ENCODE results near the gene CDKN2B. TPM values are rescaled to one million over a fixed set of nuclear protein-coding genes. Genes with fewer than 3 reads are reported as not detected.

The CDKN2B gene
- polyA plus RNA-seq, 1 donor = 0.61 TPM

DNA sequence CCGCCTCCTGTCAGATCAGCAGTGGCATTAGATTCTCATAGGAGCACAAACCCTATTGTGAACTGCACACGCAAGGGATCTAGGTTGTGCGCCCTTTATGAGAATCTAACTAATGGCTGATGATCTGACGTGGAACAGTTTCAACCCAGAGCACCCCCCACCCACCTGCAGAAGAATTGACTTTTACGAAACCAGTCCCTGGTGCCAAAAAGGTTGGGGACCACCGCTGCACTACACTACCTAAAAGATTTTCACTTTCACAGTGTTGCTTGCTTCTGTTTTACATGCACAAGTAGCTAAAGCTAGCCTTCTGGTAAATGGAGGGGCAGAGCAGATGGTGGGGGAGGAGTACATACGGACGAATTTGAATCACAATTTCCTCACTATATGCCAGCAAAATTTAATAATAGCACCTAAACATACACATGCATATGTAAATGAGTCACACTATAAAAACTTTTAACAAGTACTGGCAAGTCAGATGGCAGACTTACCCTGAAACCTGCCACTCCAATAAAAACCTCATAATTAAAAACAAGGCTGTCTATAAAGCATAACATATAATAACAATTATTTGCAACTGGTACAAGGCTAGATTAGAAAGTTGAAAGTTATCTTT lies 24.0 kb upstream of the CDKN2B start:
- no peak for DNase-seq

DNA sequence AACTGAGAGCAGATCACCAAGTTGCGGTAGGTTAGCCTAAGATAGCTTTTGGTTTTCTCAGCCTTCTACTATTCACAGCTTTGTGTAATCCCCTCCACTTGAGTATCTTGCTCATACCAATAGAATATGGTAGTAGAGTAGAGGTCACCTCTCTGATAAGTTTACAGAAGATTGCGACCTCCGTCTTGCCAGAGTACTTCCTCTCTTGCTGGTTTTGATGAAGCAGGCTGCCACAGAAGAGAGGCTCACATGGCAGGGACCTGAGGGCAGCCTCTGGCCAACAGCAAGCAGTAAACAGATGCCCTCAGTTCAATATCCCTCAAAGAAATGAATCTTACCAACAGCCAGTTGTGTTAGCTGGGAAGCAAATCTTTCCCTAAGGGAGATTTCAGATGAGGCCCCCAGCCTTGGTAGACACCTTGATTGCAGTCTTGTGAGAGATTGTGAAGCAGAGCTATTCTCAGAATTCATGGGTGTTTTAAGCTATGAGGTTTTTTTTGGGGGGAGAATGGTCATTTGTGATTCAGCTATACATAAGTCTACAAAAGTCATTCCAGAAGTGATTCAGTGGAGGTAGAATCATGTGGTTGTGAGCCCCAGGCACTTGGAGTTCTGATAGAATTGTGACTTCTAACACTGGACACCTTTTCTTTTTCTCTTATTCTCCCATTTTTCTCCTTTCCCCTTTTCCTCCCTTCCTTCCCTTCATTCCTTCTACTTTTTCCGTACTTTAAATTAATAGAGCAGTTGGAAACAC lies 22.7 kb upstream of the CDKN2B start:
- DNase-seq = no peak

DNA sequence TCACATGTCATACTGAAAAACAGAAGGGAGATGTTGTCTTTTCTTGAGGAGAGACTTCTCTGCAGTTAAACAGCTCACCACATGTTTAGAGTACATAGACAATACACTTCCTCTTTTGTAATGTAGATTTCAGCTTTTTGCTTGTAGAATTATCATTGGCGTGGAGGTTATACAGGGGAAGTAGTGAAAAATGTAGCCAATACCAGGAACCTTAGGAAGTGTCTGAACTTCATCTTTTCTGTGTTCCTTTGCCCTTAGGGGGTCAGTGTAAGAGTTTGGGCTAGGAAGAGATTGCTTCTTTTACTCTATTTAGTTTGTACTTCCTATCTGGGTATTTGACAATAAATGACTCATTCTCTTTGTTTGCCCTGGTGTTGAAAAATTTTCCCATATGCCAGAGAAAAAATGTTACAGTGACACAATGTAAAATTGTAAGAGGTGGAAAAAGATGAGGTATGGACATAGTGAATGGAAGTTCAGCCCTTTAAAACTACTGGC lies 21.0 kb upstream of the CDKN2B start:
- DNase-seq = no peak

DNA sequence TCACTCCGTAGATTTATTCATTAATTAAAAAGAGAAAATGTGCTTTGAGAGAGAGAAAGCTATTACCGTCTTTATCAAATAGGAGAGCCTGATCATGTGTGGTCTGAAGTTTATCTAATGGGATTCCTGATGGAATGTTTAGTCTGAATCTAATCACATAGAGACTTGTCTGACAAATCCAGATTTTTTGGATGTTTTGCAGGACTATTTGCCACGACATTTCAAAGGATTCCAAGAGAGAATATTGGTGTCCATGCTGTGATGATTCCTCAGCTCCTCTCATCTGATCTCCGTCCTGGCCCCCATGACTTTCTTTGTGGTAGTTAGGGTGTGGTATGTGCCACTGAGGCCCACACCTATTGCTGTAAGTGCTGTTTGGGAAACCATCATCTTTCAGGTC lies 20.1 kb upstream of the CDKN2B start:
- DNase-seq = no peak

DNA sequence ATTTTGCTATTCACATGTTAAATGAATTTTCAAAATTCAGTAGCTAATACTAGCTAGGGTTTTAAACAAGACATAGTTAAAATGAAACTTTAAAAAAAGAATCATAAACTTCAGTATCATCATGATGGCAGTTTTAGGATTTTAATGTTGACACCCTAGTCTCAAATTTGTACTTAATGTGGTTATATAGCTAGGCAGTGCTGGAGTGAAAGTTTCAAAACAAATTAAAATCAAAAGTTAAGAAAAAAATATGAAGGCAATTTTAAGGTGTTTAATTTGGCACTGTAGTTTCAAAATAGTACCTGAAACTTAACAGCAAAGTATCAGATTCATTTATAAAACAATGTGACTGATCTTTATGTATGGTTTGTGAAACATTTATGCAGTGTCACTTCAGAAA lies 19.3 kb upstream of the CDKN2B start:
- DNase-seq = no peak

DNA sequence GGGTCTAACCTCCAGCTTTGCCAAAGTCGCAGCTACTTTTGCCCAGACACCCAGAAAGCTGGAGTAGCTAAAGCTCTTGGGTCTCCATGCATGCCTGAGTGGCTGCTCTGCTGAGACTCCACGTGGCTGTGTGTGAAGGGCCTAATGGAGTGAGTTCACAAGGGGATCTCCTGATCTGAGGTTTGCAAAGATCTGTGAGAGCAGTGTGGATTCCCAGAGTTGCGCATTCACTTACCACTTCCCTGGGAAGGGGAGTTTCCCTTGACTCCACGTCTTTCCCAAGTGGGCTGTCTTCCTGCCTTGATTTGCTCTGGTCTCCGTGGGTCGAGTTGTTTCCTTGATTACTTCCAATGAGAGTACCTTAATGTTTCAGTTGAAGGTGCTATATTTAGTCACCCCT lies 17.6 kb upstream of the CDKN2B start:
- no peak for DNase-seq

DNA sequence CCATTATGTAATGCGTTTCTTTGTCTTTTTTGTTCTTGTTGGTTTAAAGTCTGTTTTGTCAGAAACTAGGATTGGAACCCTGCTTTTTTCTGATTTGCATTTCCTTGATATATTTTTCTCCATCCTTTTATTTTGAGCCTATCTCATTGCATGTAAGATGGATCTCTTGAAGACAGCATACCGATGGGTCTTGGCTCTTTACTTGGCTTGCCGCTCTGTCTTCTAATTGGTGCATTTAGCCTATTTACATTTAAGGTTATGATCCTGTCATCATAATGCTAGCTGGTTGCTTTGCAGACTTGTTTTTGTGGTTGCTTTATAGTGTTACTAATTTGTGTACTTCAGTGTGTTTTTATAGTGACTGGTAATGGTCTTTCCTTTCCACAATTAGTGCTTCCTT lies 13.3 kb upstream of the CDKN2B start:
- DNase-seq = no peak

DNA sequence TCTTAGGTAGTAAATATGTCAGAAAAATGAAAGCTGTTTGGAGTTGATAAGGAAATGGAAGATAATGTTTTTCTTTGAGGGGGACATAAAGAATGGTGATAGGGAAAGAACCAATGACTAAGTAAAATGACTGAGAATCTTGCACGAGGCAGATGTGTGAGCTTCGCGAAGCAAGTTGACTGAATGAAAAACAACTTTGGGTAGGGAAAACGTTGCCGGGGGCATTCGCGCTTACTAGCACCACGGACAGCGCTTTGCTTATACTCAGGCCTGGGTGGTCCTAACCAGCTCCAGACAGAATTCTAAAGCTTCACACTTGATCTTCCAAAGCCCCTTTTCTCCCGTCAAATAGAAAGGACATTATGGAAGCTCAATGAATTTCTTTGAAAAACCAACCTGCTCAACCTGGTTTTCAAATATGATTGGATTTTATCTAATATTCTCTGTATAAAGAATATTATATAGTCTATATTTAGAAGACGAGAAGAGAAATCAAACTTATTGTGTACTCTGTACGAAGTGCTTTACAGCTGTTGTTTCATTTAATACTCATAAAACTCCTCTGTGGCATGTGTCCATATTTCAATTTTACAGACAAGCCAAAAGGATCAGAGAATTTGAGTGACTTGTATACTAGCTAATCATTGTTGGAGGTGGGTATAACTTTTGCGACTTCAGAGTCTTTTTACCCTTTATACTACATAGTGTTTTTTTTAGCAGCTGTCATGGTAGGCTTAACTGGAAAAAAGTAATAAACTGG lies 1.9 kb upstream of the CDKN2B start:
- DNase-seq = peak; percentile 59

DNA sequence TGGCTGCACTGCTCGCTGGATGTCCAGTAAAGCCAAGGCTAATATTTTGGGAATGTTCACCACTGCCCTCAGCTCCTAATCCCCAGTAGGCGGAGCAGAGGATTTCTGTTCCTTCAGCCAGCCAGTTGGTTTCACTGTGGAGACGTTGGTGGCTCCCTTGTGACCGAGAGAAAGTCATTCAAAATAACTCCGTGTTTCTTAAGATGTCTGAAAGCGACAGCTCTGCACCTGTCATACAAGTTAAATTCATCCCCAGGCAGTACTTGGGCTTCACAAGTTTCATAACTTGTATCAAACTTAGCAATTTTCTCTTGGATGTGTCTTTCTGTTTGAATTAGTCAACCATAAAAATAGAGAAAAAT lies 382 bp upstream of the CDKN2B start:
- no peak for DNase-seq

DNA sequence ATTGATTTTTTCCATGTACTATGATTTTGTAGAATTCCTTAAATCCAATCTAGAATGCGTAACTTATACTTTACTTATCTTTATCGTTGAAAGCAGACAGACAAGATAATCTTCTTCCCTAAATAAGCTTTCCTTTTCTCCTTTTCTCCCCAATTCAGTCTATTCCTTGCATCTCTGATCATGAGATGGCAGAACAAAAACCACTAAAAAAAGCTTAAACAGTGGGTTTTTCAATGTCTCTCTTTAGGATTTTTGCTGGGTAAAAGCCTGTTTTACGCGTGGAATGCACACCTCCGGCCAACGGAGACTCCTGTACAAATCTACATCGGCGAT lies 755 bp downstream of the CDKN2B start:
- DNase-seq = no peak

DNA sequence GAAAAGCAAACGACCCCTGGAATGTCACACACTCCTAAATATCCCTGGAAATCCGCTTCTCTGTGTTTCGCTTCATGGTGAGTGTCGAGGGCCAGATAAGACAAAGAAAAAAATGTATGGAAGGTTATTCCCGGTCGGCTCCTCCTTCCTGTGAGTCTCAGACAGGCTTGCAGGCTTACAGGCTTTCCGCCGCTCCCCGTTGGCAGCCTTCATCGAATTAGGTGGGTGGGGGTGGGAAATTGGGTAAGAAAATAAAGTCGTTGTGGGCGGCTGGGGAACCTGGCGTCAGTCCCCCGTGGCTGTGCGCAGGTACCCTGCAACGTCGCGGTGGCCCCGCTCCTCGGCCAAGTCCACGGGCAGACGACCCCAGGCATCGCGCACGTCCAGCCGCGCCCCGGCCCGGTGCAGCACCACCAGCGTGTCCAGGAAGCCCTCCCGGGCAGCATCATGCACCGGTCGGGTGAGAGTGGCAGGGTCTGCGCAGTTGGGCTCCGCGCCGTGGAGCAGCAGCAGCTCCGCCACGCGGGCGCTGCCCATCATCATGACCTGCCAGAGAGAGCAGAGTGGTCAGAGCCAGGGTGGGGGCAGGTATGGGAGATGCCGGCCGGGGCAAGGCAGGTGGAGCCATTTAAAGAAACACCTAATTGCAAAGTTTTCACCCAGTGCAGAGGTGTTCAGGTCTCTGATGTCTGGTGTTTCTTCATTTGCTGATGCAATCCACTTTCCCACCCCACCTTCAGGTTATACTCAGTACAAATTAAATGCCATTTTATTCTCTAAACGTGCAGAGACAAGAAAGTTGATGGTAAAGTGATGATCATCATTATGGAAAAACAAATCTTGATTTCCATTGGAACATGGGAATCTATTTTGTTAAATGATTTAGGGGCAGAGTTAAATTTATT lies 3.2 kb downstream of the CDKN2B start:
- DNase-seq = no peak

DNA sequence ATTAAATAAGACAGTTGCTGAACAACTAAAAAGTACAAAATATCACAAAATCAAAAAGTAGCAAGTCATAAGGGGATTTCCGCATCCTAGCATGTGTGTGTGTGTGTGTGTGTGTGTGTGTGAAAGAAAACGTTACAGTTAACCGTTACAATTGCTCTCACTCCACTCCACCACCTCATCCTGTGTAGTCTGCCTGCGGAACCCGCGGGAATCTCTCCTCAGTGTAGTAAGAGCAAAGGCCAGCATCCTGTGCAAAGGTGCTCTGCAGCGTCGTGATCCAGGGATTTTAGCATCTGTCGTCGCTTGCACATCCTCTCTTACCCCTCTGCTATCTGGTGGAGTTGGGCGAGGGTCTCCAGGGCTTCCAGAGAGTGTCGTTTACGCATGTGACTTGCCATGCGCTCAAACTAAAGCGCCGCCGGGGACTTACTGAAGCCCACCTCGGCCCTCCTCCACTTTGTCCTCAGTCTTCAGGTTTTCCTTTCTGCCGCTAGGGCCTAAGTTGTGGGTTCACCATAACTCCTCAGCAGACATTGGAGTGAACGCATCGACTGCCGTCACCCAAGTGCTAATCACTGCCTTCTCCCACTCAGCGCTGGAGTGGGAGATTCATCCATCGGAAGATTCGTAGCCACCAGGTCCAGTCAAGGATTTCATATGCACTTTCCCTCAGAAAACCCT lies 3.9 kb downstream of the CDKN2B start:
- no peak for DNase-seq

DNA sequence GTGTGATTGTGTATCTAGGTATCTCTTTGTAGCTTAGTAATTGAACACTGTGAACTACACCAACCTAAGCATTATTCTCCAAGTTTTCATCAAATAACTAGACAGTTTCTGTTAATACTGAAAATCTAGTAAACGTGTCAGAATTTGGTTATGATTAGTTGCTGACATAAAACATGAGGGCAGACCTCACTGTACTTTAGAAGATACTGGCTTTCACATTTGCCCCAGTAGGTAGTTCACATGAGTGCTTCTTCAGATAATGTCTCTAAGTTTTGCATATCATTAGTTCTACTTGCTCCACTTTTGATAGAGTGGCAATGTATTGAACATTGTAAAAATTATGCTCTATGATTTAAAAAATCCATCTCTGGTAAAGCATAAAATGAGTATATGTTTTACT lies 7.1 kb downstream of the CDKN2B start:
- DNase-seq = no peak

DNA sequence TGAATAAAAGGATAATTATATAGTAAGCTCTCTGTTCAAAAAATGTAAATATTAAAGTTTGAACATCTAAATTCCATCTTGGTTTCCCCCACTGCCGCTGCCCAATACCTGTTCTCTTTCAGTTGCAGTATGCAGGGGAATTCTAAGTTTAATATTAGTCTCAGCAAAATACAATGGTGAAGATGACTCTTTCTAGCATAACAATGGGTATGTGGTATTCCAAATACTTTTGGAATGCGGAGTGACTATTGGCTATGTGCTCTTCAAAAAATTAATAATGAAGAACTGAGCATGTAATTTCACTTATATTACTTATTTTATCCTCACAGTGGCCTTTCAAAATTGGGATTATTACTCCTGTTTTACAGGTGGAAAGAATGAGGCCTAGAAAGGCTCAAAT lies 11.1 kb downstream of the CDKN2B start:
- no peak for DNase-seq

DNA sequence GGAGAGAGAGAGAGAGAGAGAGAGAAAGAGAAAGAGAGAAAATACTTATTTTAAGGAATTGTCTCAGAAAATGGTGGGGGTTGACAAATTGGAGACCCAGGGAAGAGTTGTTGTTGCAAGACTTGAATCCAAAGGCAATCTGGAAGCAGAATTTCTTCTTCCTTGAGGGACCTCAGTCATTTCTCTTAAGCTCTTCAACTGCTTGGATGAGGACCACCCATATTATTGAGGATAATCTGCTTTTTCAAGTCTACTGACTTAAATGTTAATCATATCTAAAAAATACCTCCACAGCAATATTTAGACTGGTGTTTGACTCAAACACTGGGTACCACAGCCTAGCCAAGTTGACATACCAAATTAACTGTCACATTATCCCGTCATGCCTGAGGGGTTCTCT lies 11.6 kb downstream of the CDKN2B start:
- DNase-seq = no peak

DNA sequence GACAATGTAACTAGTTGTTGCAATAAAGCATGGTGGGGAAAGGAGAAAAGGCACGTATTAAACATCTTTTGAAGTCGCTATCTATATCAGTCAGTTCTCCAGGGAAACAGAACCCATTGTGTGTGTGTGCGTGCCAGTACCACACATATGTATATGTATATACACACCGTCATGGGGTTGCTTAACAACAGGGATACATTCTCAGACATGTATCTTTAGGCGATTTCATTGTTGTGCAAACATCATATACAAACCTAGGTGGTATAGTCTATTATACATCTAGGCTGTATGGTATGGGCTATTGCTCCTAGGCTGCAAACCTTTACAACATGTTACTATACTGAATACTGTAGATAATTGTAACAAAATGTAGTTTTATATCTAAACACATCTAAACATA lies 12.2 kb downstream of the CDKN2B start:
- no peak for DNase-seq

DNA sequence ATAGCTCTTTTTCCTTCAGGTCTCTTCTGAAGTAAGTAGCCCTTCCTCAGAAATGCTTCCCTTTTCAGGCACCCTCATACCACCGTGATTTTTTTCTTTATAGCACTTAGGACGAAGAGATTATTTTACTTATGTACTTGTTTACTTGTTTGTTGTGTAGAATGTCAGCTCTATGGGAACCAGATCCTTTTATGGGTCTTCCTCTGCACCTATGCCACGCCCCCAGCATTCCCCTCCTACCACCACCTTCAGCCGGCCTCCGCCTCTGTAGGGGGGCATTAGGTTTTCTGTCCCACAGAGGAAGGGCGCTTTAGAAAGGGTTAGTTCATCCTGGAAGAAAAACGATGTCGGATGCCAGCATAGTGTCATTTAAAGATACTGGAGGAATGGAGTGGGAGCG lies 12.7 kb downstream of the CDKN2B start:
- no peak for DNase-seq

DNA sequence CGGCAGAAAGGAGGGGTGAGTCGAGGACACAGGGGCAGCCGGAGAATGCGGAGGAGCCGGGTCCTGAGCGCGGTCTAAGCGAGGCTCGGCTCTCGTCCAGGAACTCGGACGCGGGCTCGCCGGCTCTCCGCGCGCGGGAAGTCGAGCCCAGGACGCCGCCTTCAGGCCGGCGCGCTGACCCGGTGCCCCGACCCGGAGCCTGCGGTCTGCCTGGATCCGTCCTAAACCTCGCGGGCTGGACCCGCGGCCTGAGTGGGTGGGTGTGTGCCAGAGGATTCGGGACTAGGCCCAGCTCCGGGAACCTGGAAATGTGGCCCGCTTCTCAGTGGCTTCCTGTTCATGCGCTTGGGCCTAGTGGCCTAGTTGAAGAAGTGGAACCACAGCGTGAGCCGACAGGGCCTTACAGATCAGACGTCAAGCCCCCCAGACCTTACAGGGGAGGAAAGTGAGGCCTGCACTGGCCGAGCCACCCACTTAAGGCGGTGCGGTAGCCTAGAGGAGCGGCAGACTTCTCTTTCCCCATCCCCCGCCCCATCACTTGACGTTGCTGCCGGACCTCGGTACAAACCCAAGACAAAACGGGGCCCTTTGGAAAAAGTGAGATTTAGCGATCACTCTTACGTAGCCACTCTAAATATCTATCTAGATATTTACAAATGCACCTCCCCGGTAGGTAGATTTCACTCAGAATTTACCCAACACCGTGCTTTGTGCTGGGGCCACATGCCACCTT lies 13.3 kb downstream of the CDKN2B start:
- peak; percentile 49 for DNase-seq

DNA sequence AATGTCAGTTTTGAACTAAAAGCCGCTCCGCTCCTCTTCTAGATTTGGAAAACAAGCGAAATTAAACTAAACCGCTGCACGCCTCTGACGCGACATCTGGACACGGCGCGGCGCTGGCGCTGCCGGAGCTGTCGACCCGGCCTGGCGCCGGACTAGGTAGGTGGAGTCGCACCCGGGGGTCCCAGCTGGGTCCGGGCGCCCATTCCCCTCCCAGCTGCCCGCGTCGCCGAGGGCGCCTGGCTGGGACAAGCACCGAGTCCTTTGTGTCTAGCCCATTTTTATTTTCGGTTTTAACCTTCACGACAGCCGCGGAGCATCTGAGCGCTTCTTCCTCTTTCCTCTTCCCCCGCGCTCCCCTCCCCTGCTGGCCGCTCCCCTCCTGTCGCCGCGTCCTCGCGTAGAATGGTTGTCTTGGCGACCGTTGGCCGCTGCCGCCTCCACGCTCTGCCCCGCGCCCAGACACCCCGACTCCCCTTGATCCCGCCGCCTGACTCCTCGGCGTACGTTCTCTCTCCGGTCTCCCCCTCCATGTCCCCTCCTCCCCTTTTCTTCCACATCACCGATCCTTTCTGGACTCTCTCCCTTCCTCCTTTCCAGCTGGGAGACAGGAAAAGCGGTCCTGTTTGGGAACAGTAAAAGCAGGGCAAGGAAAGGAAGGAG lies 14.0 kb downstream of the CDKN2B start:
- peak; percentile 65 for DNase-seq

DNA sequence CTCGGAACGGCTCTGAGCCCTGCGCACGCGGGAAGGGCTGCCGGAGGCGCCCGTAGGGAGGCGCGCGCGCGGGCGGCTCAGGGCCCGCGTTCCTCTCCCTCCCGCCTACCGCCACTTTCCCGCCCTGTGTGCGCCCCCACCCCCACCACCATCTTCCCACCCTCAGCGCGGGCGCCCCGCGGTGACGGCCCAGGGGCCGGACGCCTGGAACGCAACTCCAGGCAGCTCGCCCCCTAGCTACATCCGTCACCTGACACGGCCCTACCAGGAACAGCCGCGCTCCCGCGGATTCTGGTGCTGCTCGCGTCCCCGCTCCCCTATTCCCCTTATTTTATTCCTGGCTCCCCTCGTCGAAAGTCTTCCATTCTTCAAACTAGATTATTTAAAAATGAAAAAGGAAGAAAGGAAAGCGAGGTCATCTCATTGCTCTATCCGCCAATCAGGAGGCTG lies 14.5 kb downstream of the CDKN2B start, which contains the start of gene CDKN2B-AS1:
CDKN2B-AS1 (plus strand) TSS at position 236 of the 450 bp plus-strand sequence.
- DNase-seq = peak; percentile 55
